DOHH2 (cell line): Measurements from ENCODE around the gene ITIH5.

Experiments
- CTCF ChIP-seq: fragments of 200-600 bp; sonication (generic); IDR thresholded peaks from one replicate; pipeline ENCODE4 v1.5.1; 2014; ENCODE audit warnings: antibody characterized with exemption, mild to moderate bottlenecking, low read depth, low read length; ENCODE audit not compliant: poor library complexity, severe bottlenecking
- EZH2phosphoT487 ChIP-seq: fragments of 200-600 bp; sonication (generic); IDR thresholded peaks from 2 replicates; pipeline ENCODE4 v1.6.1; 2017; ENCODE audit warnings: borderline replicate concordance, mild to moderate bottlenecking, antibody characterized with exemption, low read length, moderate library complexity, mixed read lengths

GRCh38 chr10:7511612-7512011 is 155.2 kb downstream of the ITIH5 start:
- no peak for TF ChIP-seq CTCF
- no peak for TF ChIP-seq EZH2phosphoT487
